OCI-LY7 (cell line): ENCODE results near the gene SENP6. TPM values are rescaled to one million over a fixed set of nuclear protein-coding genes. Genes with fewer than 3 reads are reported as not detected.

Experiments
- BruUV-seq: library from RNA; stranded (reverse); fragments of 400-500 nt; replicated peaks from 2 replicates; lab custom pipeline; 2021; lab: Mats Ljungman, UMichigan
- CTCF ChIA-PET: fragments of 300-600 bp; sonication (Branson Sonifier 250); formaldehyde crosslinking; loops from one replicate; lab custom pipeline; 2022; ENCODE audit warnings: antibody characterized with exemption; ENCODE audit not compliant: unreplicated experiment; lab: Charles Lee
- POLR2A ChIA-PET: fragments of 300-600 bp; sonication (Branson Sonifier 250); formaldehyde crosslinking; loops from one replicate; lab custom pipeline; 2022; ENCODE audit warnings: antibody characterized with exemption; lab: Charles Lee
- DNase-seq: peaks from one replicate; pipeline ENCODE4 v3.0.0-alpha.2; 2015; ENCODE audit warnings: low spot score
- H2AFZ ChIP-seq: fragments of 200-600 bp; sonication (generic), shearing (Covaris generic); 2 replicates; pipeline ENCODE4 v1.6.1; 2014; ENCODE audit warnings: mild to moderate bottlenecking, antibody characterized with exemption, low read length, moderate library complexity
- H3K27ac ChIP-seq: fragments of 200-600 bp; sonication (generic); 2 replicates; pipeline ENCODE4 v1.5.1; 2014; ENCODE audit warnings: mixed run types, low read depth, mild to moderate bottlenecking, moderate library complexity, low read length, inconsistent platforms; ENCODE audit not compliant: poor library complexity, severe bottlenecking
- H3K36me3 ChIP-seq: fragments of 200-600 bp; sonication (generic); 2 replicates; pipeline ENCODE4 v1.6.1; 2014; ENCODE audit warnings: mild to moderate bottlenecking, antibody characterized with exemption, low read length, moderate library complexity, mixed read lengths; ENCODE audit not compliant: insufficient read depth
- H3K4me1 ChIP-seq: fragments of 200-600 bp; sonication (generic); 2 replicates; pipeline ENCODE4 v1.5.1; 2014; ENCODE audit warnings: mild to moderate bottlenecking, low read length; ENCODE audit not compliant: insufficient read depth, poor library complexity, severe bottlenecking
- H3K4me2 ChIP-seq: fragments of 200-600 bp; sonication (generic); 2 replicates; pipeline ENCODE4 v1.6.1; 2014; ENCODE audit warnings: mild to moderate bottlenecking, low read length
- H3K4me3 ChIP-seq: fragments of 200-600 bp; sonication (generic); 2 replicates; pipeline ENCODE4 v1.5.1; 2014; ENCODE audit warnings: mild to moderate bottlenecking, low read depth, low read length; ENCODE audit not compliant: poor library complexity, severe bottlenecking
- H3K79me2 ChIP-seq: fragments of 200-600 bp; sonication (generic); 2 replicates; pipeline ENCODE4 v1.6.1; 2016; ENCODE audit warnings: low read depth, mild to moderate bottlenecking, low read length, moderate library complexity, mixed read lengths; ENCODE audit not compliant: insufficient read depth
- H3K9me2 ChIP-seq: fragments of 200-600 bp; sonication (generic); 2 replicates; pipeline ENCODE4 v1.6.1; 2016; ENCODE audit warnings: mild to moderate bottlenecking, low read length, mixed read lengths; ENCODE audit not compliant: insufficient read depth
- H3K9me3 ChIP-seq: fragments of 200-600 bp; sonication (generic); 2 replicates; pipeline ENCODE4 v1.6.1; 2014; ENCODE audit warnings: mild to moderate bottlenecking, mixed run types, low read length, mixed read lengths
- H4K20me1 ChIP-seq: fragments of 200-600 bp; sonication (generic); 2 replicates; pipeline ENCODE4 v1.6.1; 2014; ENCODE audit warnings: mild to moderate bottlenecking, antibody characterized with exemption, low read length, moderate library complexity, mixed read lengths; ENCODE audit not compliant: insufficient read depth
- CTCF ChIP-seq: fragments of 200-600 bp; sonication (generic); conservative IDR thresholded peaks from 2 replicates; pipeline ENCODE4 v1.5.1; 2014; ENCODE audit warnings: mild to moderate bottlenecking, antibody characterized with exemption, low read length, moderate library complexity, mixed read lengths
- EZH2phosphoT487 ChIP-seq: fragments of 200-600 bp; sonication (generic); IDR thresholded peaks from 2 replicates; pipeline ENCODE4 v1.6.1; 2018; ENCODE audit warnings: low read depth, borderline replicate concordance, mild to moderate bottlenecking, mixed run types, antibody characterized with exemption, low read length, moderate library complexity, mixed read lengths
- intact Hi-C: fragments of 100-400 bp; cut with micrococcal nuclease; formaldehyde crosslinking; loops from one replicate; pipeline ENCODE4 v1.10.0; 2022; ENCODE audit not compliant: unreplicated experiment
- total RNA-seq, 2 experiments: library from RNA; depleted of rRNA in 1 of 2; stranded (reverse); fragments of >200 nt in 1 of 2; shearing (Covaris generic) in 1 of 2; gene quantifications; 2 replicates each; pipeline ENCODE4 v1.2.3, GENCODE V29; 2014 to 2022

The SENP6 gene
- total RNA-seq, 2 experiments from 2014 or later: 61.1 to 85.4 TPM

- H2AFZ ChIP-seq: no peak overlapping the region
- no peak overlapping the region for H3K4me2 ChIP-seq
- H3K27ac ChIP-seq: no peak overlapping the region
- H3K79me2 ChIP-seq: no peaks in the 10 kb centered on the region
- ChIA-PET CTCF (no interaction called here), POLR2A (interaction anchor here (0.6 kb wide), 1 partner anchor 432 kb away, joined by 3 read pairs; no protein-coding TSS in a partner anchor)
- no peak overlapping the region for H3K4me3 ChIP-seq
- no TSS peak for BruUV-seq
- intact Hi-C loops: no loop called here
- no peaks in the 10 kb centered on the region for H3K9me2 ChIP-seq
- H4K20me1 ChIP-seq: no peaks in the 10 kb centered on the region
- no peaks in the 10 kb centered on the region for H3K36me3 ChIP-seq
- TF ChIP-seq EZH2phosphoT487: no peak
- TF ChIP-seq CTCF: no peak
- no peak for DNase-seq
- no peaks in the 10 kb centered on the region for H3K9me3 ChIP-seq
- no peaks in the 10 kb centered on the region for H3K4me1 ChIP-seq
Observed at GRCh38 chr6:75755704-75756103, 154.0 kb downstream of the SENP6 start.

- H3K4me1 ChIP-seq: no peaks in the 10 kb centered on the region
- H3K79me2 ChIP-seq: no peaks in the 10 kb centered on the region
- H3K27ac ChIP-seq: no peak overlapping the region
- BruUV-seq: no TSS peak
- CTCF ChIA-PET: interaction anchor here (0.6 kb wide), 1 partner anchor 19 kb away, joined by 3 read pairs; no protein-coding TSS in a partner anchor
- no peak overlapping the region for H3K4me3 ChIP-seq
- no peaks in the 10 kb centered on the region for H3K9me3 ChIP-seq
- no peaks in the 10 kb centered on the region for H3K36me3 ChIP-seq
- H3K9me2 ChIP-seq: no peaks in the 10 kb centered on the region
- H4K20me1 ChIP-seq: no peaks in the 10 kb centered on the region
- TF ChIP-seq CTCF (no peak), EZH2phosphoT487 (no peak)
- intact Hi-C loops: no loop called here
- no peak overlapping the region for H3K4me2 ChIP-seq
- POLR2A ChIA-PET: no interaction called here
- DNase-seq: no peak
- H2AFZ ChIP-seq: no peak overlapping the region
Observed at GRCh38 chr6:75757295-75757694, 155.6 kb downstream of the SENP6 start.

- no peak overlapping the region for H2AFZ ChIP-seq
- intact Hi-C loops: no loop called here
- no peaks in the 10 kb centered on the region for H4K20me1 ChIP-seq
- TF ChIP-seq CTCF (no peak), EZH2phosphoT487 (no peak)
- no peaks in the 10 kb centered on the region for H3K9me2 ChIP-seq
- no peaks in the 10 kb centered on the region for H3K36me3 ChIP-seq
- no TSS peak for BruUV-seq
- H3K27ac ChIP-seq: no peak overlapping the region
- no peaks in the 10 kb centered on the region for H3K79me2 ChIP-seq
- no peaks in the 10 kb centered on the region for H3K4me1 ChIP-seq
- ChIA-PET CTCF (interaction anchor here (0.7 kb wide), 1 partner anchor 1485 kb away, joined by 3 read pairs; no protein-coding TSS in a partner anchor), POLR2A (no interaction called here)
- no peaks in the 10 kb centered on the region for H3K9me3 ChIP-seq
- no peak for DNase-seq
- H3K4me2 ChIP-seq: no peak overlapping the region
- H3K4me3 ChIP-seq: no peak overlapping the region
Observed at GRCh38 chr6:75758061-75758460, 156.4 kb downstream of the SENP6 start.
